Activated CD8-positive, alpha-beta memory T cell treated with anti-CD3 and anti-CD28 coated beads, Interleukin-2, amount 50 U/mL, for 1 hour (primary cell): ENCODE data around the gene PHOX2A.

Source experiments
- DNase-seq: peaks from one replicate; pipeline ENCODE4 v3.0.0-alpha.2; 2020; ENCODE audit errors: extremely low read depth

Gene PHOX2A

DNA sequence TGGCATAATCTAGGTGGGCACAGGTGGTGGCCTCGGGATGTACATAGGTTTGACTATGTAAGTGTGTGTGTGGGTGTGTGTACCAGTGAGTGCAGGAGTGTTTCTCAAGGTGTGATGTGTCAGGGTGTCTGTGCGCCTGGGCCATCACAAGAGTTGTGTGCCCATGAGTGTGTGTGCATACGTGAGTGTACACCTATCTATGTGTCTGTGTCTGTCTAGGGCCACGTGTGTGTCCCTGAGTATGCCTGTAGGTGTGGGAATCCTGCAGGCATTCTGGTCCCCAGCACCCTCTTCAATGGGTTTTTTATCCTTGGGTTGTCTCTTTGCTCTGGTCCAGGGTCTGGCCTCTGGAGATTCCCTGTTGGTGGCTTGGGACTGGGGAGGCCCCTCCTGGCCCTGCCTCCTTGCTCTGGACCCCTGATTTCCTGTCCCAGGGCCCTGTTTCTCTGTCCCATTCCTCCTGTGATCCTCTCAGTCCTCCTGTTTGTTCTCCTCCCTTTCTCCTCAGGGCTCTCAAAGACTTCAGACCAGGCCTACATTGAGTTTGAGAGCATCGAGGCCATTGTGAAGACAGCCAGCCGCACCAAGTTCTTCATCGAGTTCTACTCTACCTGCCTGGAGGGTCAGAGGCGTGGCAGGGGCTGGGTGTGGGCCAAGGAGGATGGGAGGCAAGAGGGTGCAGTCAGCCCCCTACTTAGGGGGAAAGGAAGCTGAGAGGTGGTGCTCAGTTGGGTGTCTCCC lies 10.0 kb downstream of the PHOX2A start:
- DNase-seq = no peak

- DNase-seq = no peak
Observed at GRCh38 chr11:72233056-72233772, 10.8 kb downstream of the PHOX2A start.

- DNase-seq = no peak
Observed at GRCh38 chr11:72232260-72233055, 11.5 kb downstream of the PHOX2A start.

- DNase-seq = no peak
Observed at GRCh38 chr11:72231396-72232259, 12.3 kb downstream of the PHOX2A start.

GRCh38 chr11:72230764-72231365 lies 13.1 kb downstream of the PHOX2A start:
- DNase-seq = no peak

DNA sequence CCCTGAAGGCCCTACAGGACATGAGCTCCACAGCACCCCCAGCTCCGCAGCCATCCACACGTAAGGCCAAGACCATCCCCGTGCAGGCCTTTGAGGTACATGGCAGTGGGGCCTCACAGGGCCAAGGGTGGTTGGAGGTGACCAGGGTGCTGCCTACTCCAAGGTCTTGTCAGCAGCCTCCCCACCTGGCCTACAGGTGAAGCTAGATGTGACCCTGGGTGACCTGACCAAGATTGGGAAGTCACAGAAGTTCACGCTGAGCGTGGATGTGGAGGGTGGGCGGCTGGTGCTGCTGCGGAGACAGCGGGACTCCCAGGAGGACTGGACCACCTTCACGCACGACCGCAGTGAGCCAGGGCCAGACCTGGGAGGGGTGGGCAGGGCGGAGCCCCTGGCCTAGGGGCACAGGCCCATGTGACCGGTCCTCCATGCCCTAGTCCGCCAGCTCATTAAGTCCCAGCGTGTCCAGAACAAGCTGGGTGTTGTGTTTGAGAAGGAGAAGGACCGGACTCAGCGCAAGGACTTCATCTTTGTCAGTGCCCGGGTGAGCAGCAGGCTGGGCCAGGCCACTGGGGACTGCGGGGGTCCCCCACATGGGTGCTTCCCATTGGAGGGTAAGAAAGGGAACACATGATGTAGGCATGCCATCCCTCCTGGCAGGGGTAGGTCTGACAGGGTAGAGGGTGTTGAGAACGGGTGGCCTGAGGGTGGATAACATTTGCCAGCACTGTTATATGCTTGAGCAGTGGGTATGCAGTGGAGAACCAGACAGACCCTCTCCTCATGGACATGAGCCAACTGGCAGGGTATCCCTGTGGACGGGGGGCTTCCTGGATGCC lies 13.8 kb downstream of the PHOX2A start:
- no peak for DNase-seq

GRCh38 chr11:72229336-72229924 lies 14.5 kb downstream of the PHOX2A start:
- DNase-seq = no peak

DNA sequence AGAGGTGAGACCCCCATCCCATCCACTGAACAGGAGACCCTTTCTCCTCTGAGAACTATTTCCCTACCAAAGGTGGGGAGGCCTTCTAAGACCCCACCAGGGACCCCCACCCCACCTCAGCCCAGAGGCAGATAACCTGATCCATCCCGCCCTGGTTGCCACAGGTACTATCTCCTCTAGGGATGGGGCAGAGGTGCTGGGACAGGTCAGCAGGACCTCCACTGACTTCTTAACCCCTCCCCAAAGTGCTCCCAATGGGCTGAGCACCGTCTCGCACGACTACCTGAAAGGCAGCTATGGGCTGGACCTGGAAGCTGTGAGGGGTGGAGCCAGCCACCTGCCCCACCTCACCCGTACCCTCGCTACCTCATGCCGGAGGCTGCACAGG lies 15.1 kb downstream of the PHOX2A start:
- DNase-seq = no peak

DNA sequence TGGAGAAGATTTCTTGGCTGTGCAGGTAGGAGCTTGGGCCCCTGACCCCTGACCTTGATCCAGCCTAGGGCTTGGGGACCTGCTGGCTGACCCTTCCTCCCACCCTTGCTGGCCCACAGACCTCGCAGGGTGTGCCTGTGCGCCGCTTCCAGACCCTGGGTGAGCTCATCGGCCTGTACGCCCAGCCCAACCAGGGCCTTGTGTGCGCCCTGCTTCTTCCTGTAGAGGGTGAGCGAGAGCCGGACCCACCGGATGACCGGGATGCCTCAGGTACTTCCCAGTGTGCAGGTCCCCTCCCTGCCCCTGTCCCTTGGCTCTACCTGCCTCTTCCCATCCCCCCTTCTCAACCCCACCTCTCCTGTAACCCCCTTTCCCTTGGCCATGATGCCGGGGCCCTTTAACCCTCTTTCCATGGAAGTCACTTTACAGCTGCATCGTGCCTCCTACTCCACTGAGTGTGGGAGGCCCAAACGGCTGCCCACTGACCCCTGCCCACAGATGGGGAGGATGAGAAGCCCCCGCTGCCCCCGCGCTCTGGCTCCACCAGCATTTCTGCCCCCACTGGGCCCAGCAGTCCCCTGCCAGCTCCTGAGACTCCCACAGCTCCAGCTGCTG lies 15.6 kb downstream of the PHOX2A start:
- no peak for DNase-seq

GRCh38 chr11:72227316-72228228 lies 16.4 kb downstream of the PHOX2A start:
- DNase-seq = no peak

- no peak for DNase-seq
Observed at GRCh38 chr11:72226701-72227100, 17.3 kb downstream of the PHOX2A start.

GRCh38 chr11:72225411-72225951 lies 18.5 kb downstream of the PHOX2A start:
- no peak for DNase-seq

- no peak for DNase-seq
Observed at GRCh38 chr11:72224564-72225410, 19.2 kb downstream of the PHOX2A start, which contains the start of gene INPPL1. INPPL1 (plus strand) TSS chr11:72224767; CDS start chr11:72224985, 218 bp downstream.

DNA sequence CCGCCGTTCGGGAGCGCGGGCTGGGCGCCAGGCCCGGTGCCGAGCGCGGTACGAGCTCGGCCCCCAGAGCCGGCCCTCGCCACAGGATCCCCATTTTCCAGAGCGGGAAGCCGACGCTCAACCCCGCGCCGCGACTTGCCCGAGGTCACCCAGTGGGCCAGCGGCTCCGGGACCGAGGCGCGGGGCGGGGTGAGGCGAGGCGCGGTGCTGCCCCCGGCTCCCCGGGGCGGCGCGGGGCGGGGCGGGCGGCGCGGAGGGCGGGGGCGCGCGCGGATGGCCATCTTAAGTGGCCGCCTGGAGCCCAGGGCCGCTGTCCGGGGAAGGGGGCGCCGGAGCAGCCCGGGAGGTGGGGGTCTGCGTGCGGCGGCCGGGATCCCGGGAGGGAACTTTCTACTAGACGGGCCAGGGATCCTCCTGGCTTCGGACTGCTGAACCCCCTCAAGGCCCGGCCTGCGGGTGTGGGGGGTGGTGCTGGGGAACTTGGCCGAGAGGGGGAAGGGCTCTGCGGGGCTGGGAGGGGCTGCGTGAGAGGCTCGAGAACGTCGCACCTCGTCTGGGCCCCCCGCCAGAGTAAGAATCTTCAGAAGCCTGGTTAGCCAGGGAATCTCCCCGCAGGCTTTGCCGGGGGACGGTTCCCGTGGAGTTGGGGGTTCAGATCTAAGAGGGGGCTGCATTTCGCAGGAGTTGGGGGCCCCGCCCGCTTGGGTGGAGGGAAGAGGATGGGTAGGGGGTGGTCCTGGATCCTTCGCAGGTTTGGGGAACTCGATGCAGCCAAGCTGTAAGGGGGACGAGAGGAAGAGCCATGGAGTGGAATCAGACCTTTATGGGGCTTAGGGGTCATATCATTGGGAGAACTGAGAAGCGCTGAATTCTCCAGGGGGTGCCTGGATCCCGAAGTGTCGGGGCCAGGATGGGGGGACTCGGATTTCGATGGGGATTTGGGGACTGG lies 20.1 kb downstream of the PHOX2A start:
- no peak for DNase-seq

GRCh38 chr11:72222907-72223614 lies 20.9 kb downstream of the PHOX2A start:
- DNase-seq = peak; percentile 84
